GM12874 (cell line): ENCODE results near the gene METTL25B.

ENCODE experiments used
- CTCF ChIP-seq: IDR thresholded peaks from 2 replicates; pipeline ENCODE4 v1.5.1; 2011; ENCODE audit warnings: low read depth, mild to moderate bottlenecking, control low read depth, low read length, moderate library complexity; ENCODE audit not compliant: insufficient read depth

METTL25B gene

GRCh38 chr1:156751757-156752481, 23.6 kb downstream of the METTL25B start:
- TF ChIP-seq CTCF = no peak

DNA sequence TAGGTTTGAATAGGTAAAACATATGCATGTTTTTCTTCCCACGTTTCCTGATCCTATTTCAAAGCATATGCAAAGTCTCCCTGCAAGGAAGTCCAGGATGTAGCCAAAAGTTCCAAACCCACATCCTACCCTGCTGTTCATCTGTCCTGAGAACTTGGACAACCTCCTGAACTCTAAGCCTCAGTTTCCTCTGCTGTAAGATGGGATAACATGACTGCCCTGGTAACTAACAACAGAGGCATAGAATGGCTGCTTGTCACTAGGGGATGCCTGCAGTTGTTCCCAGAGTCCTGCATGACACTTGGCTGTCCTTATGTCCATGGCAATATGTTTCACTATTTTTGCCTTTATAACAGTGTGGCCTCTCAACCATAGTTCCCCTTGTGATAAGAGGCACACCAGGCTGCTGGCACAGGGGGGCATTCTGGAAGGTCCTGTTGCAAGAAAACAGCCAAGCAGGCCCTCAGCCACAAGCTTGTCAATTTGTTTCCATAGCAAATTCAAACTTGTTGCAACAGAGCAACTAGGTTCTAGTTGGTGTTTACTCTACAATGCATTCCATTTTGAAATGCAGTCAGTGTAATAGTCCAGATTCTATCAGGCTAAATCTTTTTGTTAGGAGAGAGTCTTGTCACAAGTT, 24.7 kb downstream of the METTL25B start:
- no peak for TF ChIP-seq CTCF

- TF ChIP-seq CTCF = no peak
Measured at GRCh38 chr1:156754219-156754618, 25.9 kb downstream of the METTL25B start.

- TF ChIP-seq CTCF = no peak
Measured at GRCh38 chr1:156755527-156755950, 27.3 kb downstream of the METTL25B start.

DNA sequence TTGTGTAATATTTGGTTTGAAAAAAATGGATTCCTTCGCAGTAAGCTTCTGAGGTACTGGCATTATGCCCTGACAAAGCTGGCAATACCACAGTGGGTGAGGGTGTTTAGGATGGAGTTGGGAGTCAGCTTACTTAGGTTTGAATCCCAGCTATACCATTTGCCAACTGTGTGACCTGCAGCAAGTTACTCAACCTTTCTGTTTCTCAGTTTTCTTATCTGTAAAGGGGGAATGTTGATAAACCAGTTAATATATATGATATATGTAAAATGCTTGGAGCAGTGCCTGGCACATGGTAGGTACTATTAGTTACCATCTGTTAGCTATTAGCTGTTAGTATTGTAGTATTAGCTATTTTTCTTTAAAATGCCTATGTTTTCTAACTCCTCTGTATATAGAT, 28.1 kb downstream of the METTL25B start:
- no peak for TF ChIP-seq CTCF

- TF ChIP-seq CTCF = no peak
Measured at GRCh38 chr1:156760092-156760795, 32.0 kb downstream of the METTL25B start.

DNA sequence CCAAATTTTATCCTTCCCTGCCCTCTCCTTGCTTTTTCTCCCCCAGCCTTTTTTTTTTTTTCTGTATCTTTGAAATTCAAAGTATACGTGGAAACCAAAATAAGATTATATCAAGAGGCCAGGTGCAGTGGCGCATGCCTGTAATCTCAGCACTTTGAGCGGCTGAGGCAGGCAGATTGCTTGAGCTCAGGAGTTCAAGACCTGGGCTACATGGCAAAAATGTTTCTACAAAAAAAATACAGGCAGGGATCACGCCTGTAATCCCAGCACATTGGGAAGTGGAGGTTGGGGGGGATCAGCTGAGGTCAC, 32.5 kb downstream of the METTL25B start:
- no peak for TF ChIP-seq CTCF
